Endothelial cell of umbilical vein (primary cell): ENCODE data around the gene TBCD. TPM values are rescaled to one million over a fixed set of nuclear protein-coding genes. Genes with fewer than 3 reads are reported as not detected.

Source experiments
- BruUV-seq: library from RNA; stranded (reverse); fragments of 400-500 nt; replicated peaks from 2 replicates; lab custom pipeline; 2021; lab: Mats Ljungman, UMichigan
- CTCF ChIA-PET: fragments of 300-600, 350-600 bp; sonication (Branson Sonifier 250); formaldehyde crosslinking; loops from one replicate; lab custom pipeline; 2021; ENCODE audit warnings: antibody characterized with exemption, inconsistent platforms; lab: Charles Lee
- POLR2A ChIA-PET: fragments of 300-600, 350-600 bp; sonication (Branson Sonifier 250); formaldehyde crosslinking; loops from one replicate; lab custom pipeline; 2021; ENCODE audit warnings: antibody characterized with exemption, inconsistent platforms; lab: Charles Lee
- DNase-seq: peaks from one replicate; pipeline ENCODE4 v3.0.0-alpha.2; 2011; ENCODE audit warnings: low read depth, low spot score
- FAIRE-seq: peaks from 2 replicates; lab custom pipeline; 2011; peaks lifted over from hg19 to GRCh38; lab: Jason Lieb, UNC
- H2AFZ ChIP-seq: 2 replicates; pipeline ENCODE4 v1.6.0; 2012; ENCODE audit warnings: low read depth, low read length, control low read depth, inconsistent platforms
- H3K27ac ChIP-seq: 2 replicates; pipeline ENCODE4 v1.5.1; 2011; ENCODE audit warnings: low read depth, mild to moderate bottlenecking, control low read depth, low read length, moderate library complexity; ENCODE audit not compliant: insufficient read depth
- H3K27me3 ChIP-seq, 2 experiments: 2 replicates each; pipeline versions ENCODE4 v1.6.0 to v1.6.1; 2011; ENCODE audit warnings: low read length in 2 of 2, mixed read lengths in 1 of 2; ENCODE audit not compliant: control insufficient read depth in 2 of 2, insufficient read depth in 2 of 2
- H3K36me3 ChIP-seq, 2 experiments: 2 replicates in 1 of 2; 3 replicates in 1 of 2; pipeline ENCODE4 v1.5.1; 2011; ENCODE audit warnings: low read length in 2 of 2, mild to moderate bottlenecking in 1 of 2, moderate library complexity in 1 of 2; ENCODE audit not compliant: control insufficient read depth in 2 of 2, insufficient read depth in 2 of 2; ENCODE audit errors: extremely low read depth in 1 of 2
- H3K4me1 ChIP-seq: 3 replicates; pipeline ENCODE4 v1.5.1; 2011; ENCODE audit warnings: mild to moderate bottlenecking, low read length; ENCODE audit not compliant: control insufficient read depth, insufficient read depth; ENCODE audit errors: extremely low read depth
- H3K4me2 ChIP-seq: 2 replicates; pipeline ENCODE4 v1.6.1; 2011; ENCODE audit warnings: low read length, control low read depth, mixed read lengths; ENCODE audit not compliant: insufficient read depth
- H3K4me3 ChIP-seq, 3 experiments: fragments of 200-600 bp in 1 of 3; sonication (generic), shearing (Covaris generic) in 1 of 3; replicated peaks in 1 of 3; 2 replicates each; pipeline ENCODE4 v1.5.1; 2011 to 2016; ENCODE audit warnings: control low read depth in 3 of 3, low read length in 3 of 3, mild to moderate bottlenecking in 2 of 3, inconsistent platforms in 1 of 3, low read depth in 1 of 3, moderate library complexity in 1 of 3; ENCODE audit not compliant: insufficient read depth in 1 of 3
- H3K79me2 ChIP-seq: 2 replicates; pipeline ENCODE4 v1.6.0; 2012; ENCODE audit warnings: low read length, inconsistent platforms; ENCODE audit not compliant: control insufficient read depth, insufficient read depth
- H3K9ac ChIP-seq: replicated peaks from 2 replicates; pipeline ENCODE3; 2011; ENCODE audit warnings: low read length, control low read depth; ENCODE audit not compliant: insufficient read depth; ENCODE audit errors: extremely low read depth
- H3K9me1 ChIP-seq: replicated peaks from 3 replicates; pipeline ENCODE4 v1.6.0; 2011; ENCODE audit warnings: mild to moderate bottlenecking, low read length; ENCODE audit not compliant: control insufficient read depth, insufficient read depth; ENCODE audit errors: extremely low read depth
- H3K9me3 ChIP-seq: replicated peaks from 2 replicates; pipeline ENCODE4 v1.5.1; 2012; ENCODE audit warnings: low read length, inconsistent platforms; ENCODE audit not compliant: control insufficient read depth, insufficient read depth
- H4K20me1 ChIP-seq: replicated peaks from 2 replicates; pipeline ENCODE3; 2011; ENCODE audit warnings: mild to moderate bottlenecking, low read length; ENCODE audit not compliant: control insufficient read depth, insufficient read depth; ENCODE audit errors: extremely low read depth
- CTCF ChIP-seq, 2 donors: IDR thresholded peaks; 1 replicate in 1 of 2; 2 replicates in 1 of 2; pipeline ENCODE4 v1.5.1; 2011; ENCODE audit warnings: low read length in 2 of 2, mild to moderate bottlenecking in 2 of 2, moderate library complexity in 2 of 2, control low read depth in 1 of 2, inconsistent platforms in 1 of 2, low read depth in 1 of 2; ENCODE audit not compliant: insufficient read depth in 1 of 2; ENCODE audit errors: extremely low read depth in 1 of 2
- EZH2 ChIP-seq: IDR thresholded peaks from 2 replicates; pipeline ENCODE4 v1.6.1; 2012; ENCODE audit warnings: borderline replicate concordance, low read depth, mild to moderate bottlenecking, moderate library complexity, low read length, inconsistent platforms; ENCODE audit not compliant: severe bottlenecking
- POLR2AphosphoS5 ChIP-seq: IDR thresholded peaks from 2 replicates; pipeline ENCODE4 v1.6.1; 2012; ENCODE audit warnings: low read depth, mild to moderate bottlenecking, control low read depth, low read length, moderate library complexity; ENCODE audit not compliant: insufficient read depth
- dilution Hi-C: fragments of 300-500 bp; cut with MboI; formaldehyde crosslinking; loops from one replicate; pipeline ENCODE4 v1.15.0; 2019; ENCODE audit warnings: low sequenced_read_pairs; ENCODE audit not compliant: extremely low pct_ligation_motif_present
- intact Hi-C: fragments of 100-400 bp; cut with micrococcal nuclease; formaldehyde crosslinking; loops from one replicate; pipeline ENCODE4 v1.10.0; 2022
- polyA plus RNA-seq, 4 experiments: library from polyadenylated mRNA; depleted of rRNA in 3 of 4; stranded (reverse) in 3 of 4; unstranded in 1 of 4; fragments of >200 nt; gene quantifications; 2 replicates each; pipeline versions ENCODE4 v1.2.1 to v1.2.3, GENCODE V29; 2011 to 2012; ENCODE audit warnings: missing spikeins in 1 of 4
- total RNA-seq: library from RNA; stranded (reverse); gene quantifications from 2 replicates; pipeline ENCODE4 v1.2.3, GENCODE V29; 2021
- TF ChIP-seq, protein P1 (sequence below): IDR thresholded peaks from 2 replicates; pipeline ENCODE4 v1.6.1; 2011; ENCODE audit not compliant: insufficient read depth, insufficient read length

TBCD gene
- total and polyA plus RNA-seq, 2 donors (not counting 3 experiments of a cell fraction or from before 2014, with no cell fraction given), result 121 to 145 TPM

- CTCF ChIA-PET, result interaction anchor here (1.1 to 2.2 kb wide), 4 partner anchors 13 to 99 kb away, joined by 3 to 14 read pairs (median 6); no protein-coding TSS in a partner anchor
- H3K9me3 ChIP-seq, result no peaks in the 10 kb centered on the region
- peaks cover 3% of the 10 kb centered on the region for H4K20me1 ChIP-seq
- H3K4me2 ChIP-seq, result no peak overlapping the region
- peaks cover 5 to 10% of the 10 kb centered on the region in 2 experiments for H3K36me3 ChIP-seq
- dilution Hi-C loops (no loop called here), intact Hi-C loops (loop anchor here (1.0 kb wide), 2 partner anchors 99 to 415 kb away; no protein-coding TSS in a partner anchor)
- H3K79me2 ChIP-seq, result peaks cover 5% of the 10 kb centered on the region
- POLR2A ChIA-PET, result no interaction called here
- no peak overlapping the region for H2AFZ ChIP-seq
- H3K9me1 ChIP-seq, result no peaks in the 10 kb centered on the region
- DNase-seq (peak; percentile 50), FAIRE-seq (peak; percentile 73)
- TF ChIP-seq CTCF (IDR thresholded peaks at IDR 0.05; ENCODE audit: extremely low read depth in 1 of 2, insufficient read depth in 1 of 2, low read depth in 1 of 2, low read length in 2 of 2) (peak; percentile 59 to 62), EZH2 (no peak), POLR2AphosphoS5 (no peak)
- TF ChIP-seq, protein P1, sequence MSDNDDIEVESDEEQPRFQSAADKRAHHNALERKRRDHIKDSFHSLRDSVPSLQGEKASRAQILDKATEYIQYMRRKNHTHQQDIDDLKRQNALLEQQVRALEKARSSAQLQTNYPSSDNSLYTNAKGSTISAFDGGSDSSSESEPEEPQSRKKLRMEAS, result no peak
- H3K4me3 ChIP-seq, result no peak overlapping the region
- no peaks in the 10 kb centered on the region for H3K27me3 ChIP-seq
- H3K4me1 ChIP-seq, result no peaks in the 10 kb centered on the region
- no TSS peak for BruUV-seq
- no peak overlapping the region for H3K27ac ChIP-seq
- H3K9ac ChIP-seq, result no peak overlapping the region
Observed at GRCh38 chr17:82767041-82767754, 15.3 kb downstream of the TBCD start.
